HG03025 (cell line): ENCODE results near the gene PXDN.
"Not testable (repeated sequence)": the region's sequence is repeated elsewhere in the genome, so short reads cannot be mapped to it uniquely, and the experiment has no call there.

ENCODE experiments used
- ATAC-seq: cut with Tn5 transposase; IDR thresholded peaks from one replicate; pipeline ENCODE4 v1.9.1; 2021; ENCODE audit warnings: mild to moderate bottlenecking, moderate library complexity; ENCODE audit not compliant: unreplicated experiment, low FRiP score

PXDN gene

GRCh38 chr2:1727101-1727771 is 17.1 kb downstream of the PXDN start:
- no peak for ATAC-seq

- ATAC-seq: no peak
Measured at GRCh38 chr2:1726558-1726957, 17.8 kb downstream of the PXDN start.

- ATAC-seq: not testable (repeated sequence)
Measured at GRCh38 chr2:1724351-1724750, 20.0 kb downstream of the PXDN start.

GRCh38 chr2:1723397-1724042 is 20.8 kb downstream of the PXDN start:
- ATAC-seq: no peak

- ATAC-seq: no peak
Measured at GRCh38 chr2:1722692-1723091, 21.6 kb downstream of the PXDN start.

GRCh38 chr2:1721706-1722646 is 22.3 kb downstream of the PXDN start:
- ATAC-seq: no peak

GRCh38 chr2:1718339-1719220 is 25.7 kb downstream of the PXDN start:
- no peak for ATAC-seq

GRCh38 chr2:1717113-1717512 is 27.2 kb downstream of the PXDN start:
- no peak for ATAC-seq

- ATAC-seq: no peak
Measured at GRCh38 chr2:1716441-1716840, 27.9 kb downstream of the PXDN start.

- ATAC-seq: not testable (repeated sequence)
Measured at GRCh38 chr2:1716014-1716305, 28.4 kb downstream of the PXDN start.

- ATAC-seq: no peak
Measured at GRCh38 chr2:1715184-1716013, 28.9 kb downstream of the PXDN start.

- no peak for ATAC-seq
Measured at GRCh38 chr2:1714291-1715064, 29.8 kb downstream of the PXDN start.

- ATAC-seq: no peak
Measured at GRCh38 chr2:1713839-1714236, 30.5 kb downstream of the PXDN start.

- ATAC-seq: no peak
Measured at GRCh38 chr2:1713142-1713838, 31.0 kb downstream of the PXDN start.

GRCh38 chr2:1709946-1710560 is 34.3 kb downstream of the PXDN start:
- no peak for ATAC-seq

GRCh38 chr2:1709335-1709605 is 35.0 kb downstream of the PXDN start:
- no peak for ATAC-seq

- ATAC-seq: no peak
Measured at GRCh38 chr2:1708476-1709334, 35.6 kb downstream of the PXDN start.
